Neutrophil (primary cell): ENCODE data around the gene ABCA1.
"Not testable (repeated sequence)": the region's sequence is repeated elsewhere in the genome, so short reads cannot be mapped to it uniquely, and the experiment has no call there.

Experiments used
- H3K27ac ChIP-seq: fragments of 200-600 bp; sonication (generic); 2 replicates; pipeline ENCODE4 v1.5.1; 2016; ENCODE audit warnings: mild to moderate bottlenecking, moderate library complexity
- H3K27me3 ChIP-seq: fragments of 200-600 bp; sonication (generic); 2 replicates; pipeline ENCODE4 v1.6.0; 2016; ENCODE audit warnings: mild to moderate bottlenecking
- H3K36me3 ChIP-seq: fragments of 200-600 bp; sonication (generic); 2 replicates; pipeline ENCODE4 v1.5.1; 2017
- H3K4me1 ChIP-seq, 2 experiments: fragments of 200-600 bp in 1 of 2; sonication (generic) in 1 of 2; 1 replicate in 1 of 2; 2 replicates in 1 of 2; pipeline versions ENCODE4 v1.5.1 to v1.6.1; 2013 to 2016; ENCODE audit warnings: low read depth in 1 of 2, low read length in 1 of 2, mild to moderate bottlenecking in 1 of 2, moderate library complexity in 1 of 2; ENCODE audit not compliant: control insufficient read depth in 1 of 2, insufficient read depth in 1 of 2
- H3K4me3 ChIP-seq, 2 experiments: fragments of 200-600 bp in 1 of 2; sonication (generic) in 1 of 2; 1 replicate in 1 of 2; 2 replicates in 1 of 2; pipeline ENCODE4 v1.5.1; 2013 to 2016; ENCODE audit warnings: low read depth in 1 of 2, low read length in 1 of 2, mild to moderate bottlenecking in 1 of 2, moderate library complexity in 1 of 2
- H3K9me3 ChIP-seq: fragments of 200-600 bp; sonication (generic); 2 replicates; pipeline ENCODE4 v1.5.1; 2016
- CTCF ChIP-seq: fragments of 200-600 bp; sonication (generic); IDR thresholded peaks from 2 replicates; pipeline ENCODE4 v1.5.1; 2016; ENCODE audit warnings: antibody characterized with exemption

The ABCA1 gene

DNA sequence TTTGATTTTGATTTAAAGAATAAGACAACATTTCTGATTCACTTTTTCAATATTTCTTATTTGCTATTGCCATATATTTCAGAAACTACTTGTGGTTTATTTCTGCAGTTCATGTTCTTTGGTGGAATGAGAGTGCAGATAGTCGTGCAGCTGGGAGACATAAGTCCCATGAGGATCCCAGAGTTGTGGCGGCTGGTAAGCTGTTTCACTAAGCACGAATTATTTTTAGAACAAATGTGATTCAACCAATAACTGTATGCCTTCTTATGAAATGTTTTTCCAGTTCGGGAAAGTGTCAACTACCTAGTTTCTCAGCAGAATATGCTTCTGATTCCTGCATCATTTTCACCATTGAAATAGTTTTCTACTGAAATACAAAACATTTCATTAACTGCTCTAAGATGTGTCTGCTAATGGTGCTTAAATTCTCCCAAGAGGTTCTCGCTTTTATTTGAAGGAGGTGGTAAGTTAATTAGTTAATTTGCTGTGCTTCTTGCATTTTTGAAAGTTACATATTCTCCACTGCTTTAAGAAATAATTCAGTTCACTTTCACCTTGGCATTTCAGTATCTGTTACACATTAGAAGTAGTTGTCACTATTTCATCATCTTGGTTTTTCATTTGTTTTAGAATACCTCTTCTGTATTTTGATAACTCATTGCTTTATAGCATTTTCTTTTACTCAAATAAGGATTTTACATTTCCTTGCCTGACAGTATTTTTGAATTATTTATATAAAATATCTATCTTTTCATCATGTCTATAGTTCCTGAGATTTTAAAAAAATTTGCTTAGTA, 155.0 kb downstream of the ABCA1 start:
- no peak overlapping the region for H3K4me3 ChIP-seq
- no peaks in the 10 kb centered on the region for H3K36me3 ChIP-seq
- TF ChIP-seq CTCF = no peak
- H3K4me1 ChIP-seq = no peaks in the 10 kb centered on the region
- H3K9me3 ChIP-seq = no peaks in the 10 kb centered on the region
- no peak overlapping the region for H3K27ac ChIP-seq
- H3K27me3 ChIP-seq = no peaks in the 10 kb centered on the region

DNA sequence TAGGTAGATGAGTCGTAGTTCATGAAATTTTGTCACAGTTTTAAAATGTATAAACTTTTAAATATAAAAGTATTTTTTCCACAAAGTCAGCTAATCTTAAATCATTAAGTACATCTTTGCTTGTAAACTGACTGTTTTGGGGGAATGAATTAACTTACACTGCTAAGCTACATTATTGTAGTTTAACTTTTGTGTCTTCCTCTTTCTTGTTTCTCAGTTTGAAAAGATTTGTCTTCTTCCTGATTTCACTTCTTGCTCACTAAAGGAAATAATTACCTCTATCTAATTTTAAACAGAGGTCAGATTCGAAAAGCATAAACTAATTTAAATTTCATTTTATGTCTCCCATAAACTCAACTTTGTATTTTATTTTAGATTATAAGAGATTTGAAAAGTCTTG, 158.3 kb downstream of the ABCA1 start:
- H3K27me3 ChIP-seq = no peaks in the 10 kb centered on the region
- TF ChIP-seq CTCF = no peak
- no peak overlapping the region for H3K27ac ChIP-seq
- H3K36me3 ChIP-seq = no peaks in the 10 kb centered on the region
- no peak overlapping the region for H3K4me3 ChIP-seq
- H3K4me1 ChIP-seq = peaks cover 5 to 6% of the 10 kb centered on the region in 2 experiments
- H3K9me3 ChIP-seq = no peaks in the 10 kb centered on the region

GRCh38 chr9:104769029-104769428, 158.9 kb downstream of the ABCA1 start:
- H3K9me3 ChIP-seq, H3K27ac ChIP-seq, H3K27me3 ChIP-seq, H3K4me3 ChIP-seq, H3K36me3 ChIP-seq: not testable (repeated sequence)
- H3K4me1 ChIP-seq = peaks cover 10 to 11% of the 10 kb centered on the region in 2 experiments

GRCh38 chr9:104767507-104767906, 160.4 kb downstream of the ABCA1 start:
- TF ChIP-seq CTCF = no peak
- no peak overlapping the region for H3K4me3 ChIP-seq
- H3K27ac ChIP-seq = no peak overlapping the region
- H3K4me1 ChIP-seq = peaks cover 15 to 16% of the 10 kb centered on the region in 2 experiments
- no peaks in the 10 kb centered on the region for H3K36me3 ChIP-seq
- no peaks in the 10 kb centered on the region for H3K9me3 ChIP-seq
- H3K27me3 ChIP-seq = peaks cover 4% of the 10 kb centered on the region

DNA sequence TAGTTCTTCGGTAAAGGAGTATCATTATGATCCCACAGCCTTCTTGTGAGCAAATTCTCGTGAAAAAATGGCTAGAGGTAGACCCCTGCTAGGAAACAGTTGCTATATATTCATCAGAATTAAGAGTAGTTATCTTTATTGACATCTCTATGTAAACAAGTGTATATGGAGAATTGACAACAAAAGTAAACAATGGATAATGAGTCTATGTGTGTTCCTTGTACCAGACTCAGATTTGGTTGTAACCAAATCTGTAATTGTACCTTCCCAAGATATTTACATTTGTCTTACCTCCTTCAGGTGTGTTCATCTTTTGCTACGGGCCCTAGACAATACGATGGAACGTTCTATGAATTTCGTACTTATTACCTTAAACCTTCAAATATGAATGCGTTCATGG, 161.9 kb downstream of the ABCA1 start:
- no peak for TF ChIP-seq CTCF
- H3K36me3 ChIP-seq = peaks cover 1% of the 10 kb centered on the region
- no peak overlapping the region for H3K4me3 ChIP-seq
- peaks cover 4% of the 10 kb centered on the region for H3K27me3 ChIP-seq
- no peaks in the 10 kb centered on the region for H3K9me3 ChIP-seq
- no peak overlapping the region for H3K27ac ChIP-seq
- peaks cover 15 to 16% of the 10 kb centered on the region in 2 experiments for H3K4me1 ChIP-seq

DNA sequence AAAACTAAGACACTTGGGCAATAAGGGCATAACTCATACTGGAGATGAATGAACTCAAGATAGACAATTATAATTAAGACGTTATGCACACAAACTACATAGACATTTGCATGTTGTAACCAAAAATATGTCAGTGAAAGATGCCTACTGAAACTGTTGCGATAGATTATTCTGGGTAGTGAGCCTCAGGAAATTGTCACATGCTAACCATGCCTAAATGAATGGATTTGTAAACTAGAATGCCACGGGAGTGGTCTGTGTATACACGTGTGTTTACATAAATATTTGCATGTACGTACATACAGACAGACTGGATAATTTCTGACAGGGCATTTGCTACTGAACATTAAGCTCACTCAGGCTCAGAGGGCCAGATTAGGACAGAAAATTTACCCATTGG, 162.8 kb downstream of the ABCA1 start:
- Histone ChIP-seq H3K27me3 (peaks cover 4% of the 10 kb centered on the region), H3K4me1 (peaks cover 15 to 16% of the 10 kb centered on the region in 2 experiments), H3K27ac (no peak overlapping the region), H3K4me3 (no peak overlapping the region), H3K9me3 (no peaks in the 10 kb centered on the region), H3K36me3 (peaks cover 10% of the 10 kb centered on the region)
- TF ChIP-seq CTCF = no peak
